Activated CD8-positive, alpha-beta T cell treated with anti-CD3 and anti-CD28 coated beads for 36 hours (primary cell): ENCODE measurements around the gene CENPT. TPM values are rescaled to one million over a fixed set of nuclear protein-coding genes. Genes with fewer than 3 reads are reported as not detected.

ENCODE experiments used
- ATAC-seq: fragments of 200-7000 bp; cut with Tn5 transposase; one replicate; pipeline ENCODE4 v1.10.0; 2021; ENCODE audit warnings: mild to moderate bottlenecking, moderate library complexity
- CTCF ChIA-PET: fragments of 350-600 bp; sonication (Branson Sonifier 250); formaldehyde crosslinking; loops from one replicate; lab custom pipeline; 2021; ENCODE audit warnings: antibody characterized with exemption; lab: Charles Lee
- POLR2A ChIA-PET: fragments of 350-600 bp; sonication (Branson Sonifier 250); formaldehyde crosslinking; loops from one replicate; lab custom pipeline; 2021; ENCODE audit warnings: antibody characterized with exemption; lab: Charles Lee
- DNase-seq: peaks from one replicate; pipeline ENCODE4 v3.0.0-alpha.2; 2020
- H3K27ac Mint-ChIP-seq: one replicate; pipeline ENCODE4 v1.8.0; 2021; ENCODE audit warnings: mild to moderate bottlenecking, mixed read lengths
- H3K27me3 Mint-ChIP-seq: one replicate; pipeline ENCODE4 v1.8.0; 2021; ENCODE audit warnings: mixed read lengths
- H3K36me3 Mint-ChIP-seq: one replicate; pipeline ENCODE4 v1.8.0; 2021; ENCODE audit warnings: low read depth, mixed read lengths
- H3K4me1 Mint-ChIP-seq: one replicate; pipeline ENCODE4 v1.8.0; 2021; ENCODE audit warnings: low read depth, mixed read lengths
- H3K4me3 Mint-ChIP-seq: one replicate; pipeline ENCODE4 v1.8.0; 2021; ENCODE audit warnings: mild to moderate bottlenecking, moderate library complexity, mixed read lengths
- H3K9me3 Mint-ChIP-seq: one replicate; pipeline ENCODE4 v1.8.0; 2021; ENCODE audit warnings: mixed read lengths
- intact Hi-C: fragments of 100-400 bp; cut with micrococcal nuclease; formaldehyde crosslinking; loops from one replicate; pipeline ENCODE4 v1.10.0; 2022
- total RNA-seq, 2 experiments: library from RNA; stranded (reverse); gene quantifications; one replicate each; pipeline ENCODE4 v1.2.3, GENCODE V29; 2021
- TF ChIP-seq, protein P1 (sequence below): fragments of 200-600 bp; IDR thresholded peaks from one replicate; pipeline ENCODE4 v1.8.0; 2022; ENCODE audit warnings: antibody characterized with exemption, mild to moderate bottlenecking

Gene CENPT
- total RNA-seq, 2 experiments from 2014 or later: 40.4 to 42.2 TPM

DNA sequence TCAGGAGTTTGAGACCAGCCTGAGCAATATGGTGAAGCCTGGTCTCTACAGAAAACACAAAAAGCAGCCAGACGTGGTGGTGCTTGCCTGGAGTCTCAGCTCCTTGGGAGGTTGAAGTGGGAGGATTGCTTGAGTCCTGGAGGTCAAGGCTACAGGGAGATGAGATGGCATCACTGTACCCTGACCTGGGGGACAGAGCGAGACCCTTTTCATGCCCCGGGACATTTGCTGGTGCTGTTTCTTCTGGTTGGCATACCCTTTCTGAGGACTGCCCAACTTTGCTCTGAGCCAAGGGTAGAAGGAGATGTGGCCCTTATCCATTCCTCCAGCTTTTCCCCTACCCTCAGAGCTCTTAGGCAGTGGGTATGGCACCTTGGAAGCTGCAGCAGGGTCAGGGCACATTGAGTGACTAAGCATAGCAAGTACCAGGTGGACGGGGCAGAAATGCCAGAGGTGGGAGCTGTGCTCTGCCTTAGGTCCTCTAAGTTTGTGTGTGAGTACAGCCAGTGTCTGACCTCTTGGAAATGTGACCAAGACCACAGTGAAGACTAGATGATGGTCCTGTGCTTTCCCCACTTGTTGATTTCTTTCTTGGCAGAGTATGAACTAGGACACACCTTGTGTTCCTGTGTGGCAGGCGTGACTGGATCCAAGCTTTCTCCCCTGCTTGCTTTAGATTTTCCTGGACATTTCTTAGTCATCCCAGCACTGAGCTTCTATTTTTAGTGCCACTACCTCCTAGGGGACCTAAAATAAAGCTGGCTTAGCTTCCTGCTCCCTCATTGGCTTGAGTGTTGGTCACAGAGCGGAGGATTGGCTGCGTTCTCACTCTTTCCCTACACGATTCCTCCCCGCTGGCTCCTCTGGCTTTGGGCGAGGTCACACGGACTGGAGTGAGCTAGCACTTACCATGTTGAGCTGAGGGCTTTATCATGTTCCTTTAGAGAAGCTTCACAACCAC lies 15.4 kb upstream of the CENPT start:
- TF ChIP-seq, protein P1, sequence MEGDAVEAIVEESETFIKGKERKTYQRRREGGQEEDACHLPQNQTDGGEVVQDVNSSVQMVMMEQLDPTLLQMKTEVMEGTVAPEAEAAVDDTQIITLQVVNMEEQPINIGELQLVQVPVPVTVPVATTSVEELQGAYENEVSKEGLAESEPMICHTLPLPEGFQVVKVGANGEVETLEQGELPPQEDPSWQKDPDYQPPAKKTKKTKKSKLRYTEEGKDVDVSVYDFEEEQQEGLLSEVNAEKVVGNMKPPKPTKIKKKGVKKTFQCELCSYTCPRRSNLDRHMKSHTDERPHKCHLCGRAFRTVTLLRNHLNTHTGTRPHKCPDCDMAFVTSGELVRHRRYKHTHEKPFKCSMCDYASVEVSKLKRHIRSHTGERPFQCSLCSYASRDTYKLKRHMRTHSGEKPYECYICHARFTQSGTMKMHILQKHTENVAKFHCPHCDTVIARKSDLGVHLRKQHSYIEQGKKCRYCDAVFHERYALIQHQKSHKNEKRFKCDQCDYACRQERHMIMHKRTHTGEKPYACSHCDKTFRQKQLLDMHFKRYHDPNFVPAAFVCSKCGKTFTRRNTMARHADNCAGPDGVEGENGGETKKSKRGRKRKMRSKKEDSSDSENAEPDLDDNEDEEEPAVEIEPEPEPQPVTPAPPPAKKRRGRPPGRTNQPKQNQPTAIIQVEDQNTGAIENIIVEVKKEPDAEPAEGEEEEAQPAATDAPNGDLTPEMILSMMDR: no peak
- Mint-ChIP-seq H3K9me3 (no peaks in the 10 kb centered on the region), H3K36me3 (peaks cover 21% of the 10 kb centered on the region), H3K27me3 (no peaks in the 10 kb centered on the region), H3K4me3 (no peak overlapping the region), H3K4me1 (peaks cover 4% of the 10 kb centered on the region), H3K27ac (no peak overlapping the region)
- no peak for ATAC-seq
- POLR2A ChIA-PET: interaction anchor here (0.7 to 2.8 kb wide), 8 partner anchors 9 to 72 kb away, joined by 3 to 11 read pairs (median 4); partner anchors contain the start of genes CENPT, EDC4 and NUTF2
- CTCF ChIA-PET: interaction anchor here (0.7 to 3.9 kb wide), 3 partner anchors 20 to 79 kb away, joined by 3 to 21 read pairs (median 16); partner anchors contain the start of gene NRN1L
- intact Hi-C loops: no loop called here
- no peak for DNase-seq

DNA sequence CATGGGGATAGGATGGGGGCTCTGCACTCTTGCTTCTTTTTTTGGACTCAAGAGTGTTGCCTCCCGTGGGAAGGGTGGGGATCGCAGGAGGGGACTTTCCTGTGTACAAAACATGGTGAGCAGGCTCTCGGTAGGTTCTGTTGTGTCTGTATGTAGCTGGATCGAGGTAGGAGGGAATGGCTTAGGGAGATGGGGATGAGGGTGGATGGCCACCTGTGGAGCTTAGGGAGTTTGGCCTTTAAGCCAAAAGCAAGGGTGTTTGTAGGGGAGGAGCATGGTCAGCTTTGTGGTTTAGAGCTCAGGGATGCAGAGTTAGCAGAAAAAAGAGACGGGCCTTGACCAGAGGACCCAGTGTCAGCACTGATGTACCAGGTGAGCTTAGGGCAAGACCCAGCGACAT lies 14.4 kb upstream of the CENPT start:
- ChIA-PET POLR2A (interaction anchor here (0.5 to 2.8 kb wide), 6 partner anchors 10 to 167 kb away, joined by 3 to 11 read pairs (median 5); partner anchors contain the start of genes CENPT, EDC4 and NUTF2), CTCF (interaction anchor here (0.9 to 3.9 kb wide), 4 partner anchors 9 to 46 kb away, joined by 3 to 21 read pairs (median 10); partner anchors contain the start of gene NRN1L)
- ATAC-seq (no peak), DNase-seq (no peak)
- Mint-ChIP-seq H3K4me1 (peaks cover 13% of the 10 kb centered on the region), H3K27ac (peak overlapping the region; percentile 41), H3K27me3 (no peaks in the 10 kb centered on the region), H3K36me3 (peaks cover 19% of the 10 kb centered on the region), H3K9me3 (no peaks in the 10 kb centered on the region), H3K4me3 (no peak overlapping the region)
- intact Hi-C loops: no loop called here
- TF ChIP-seq, protein P1: no peak

DNA sequence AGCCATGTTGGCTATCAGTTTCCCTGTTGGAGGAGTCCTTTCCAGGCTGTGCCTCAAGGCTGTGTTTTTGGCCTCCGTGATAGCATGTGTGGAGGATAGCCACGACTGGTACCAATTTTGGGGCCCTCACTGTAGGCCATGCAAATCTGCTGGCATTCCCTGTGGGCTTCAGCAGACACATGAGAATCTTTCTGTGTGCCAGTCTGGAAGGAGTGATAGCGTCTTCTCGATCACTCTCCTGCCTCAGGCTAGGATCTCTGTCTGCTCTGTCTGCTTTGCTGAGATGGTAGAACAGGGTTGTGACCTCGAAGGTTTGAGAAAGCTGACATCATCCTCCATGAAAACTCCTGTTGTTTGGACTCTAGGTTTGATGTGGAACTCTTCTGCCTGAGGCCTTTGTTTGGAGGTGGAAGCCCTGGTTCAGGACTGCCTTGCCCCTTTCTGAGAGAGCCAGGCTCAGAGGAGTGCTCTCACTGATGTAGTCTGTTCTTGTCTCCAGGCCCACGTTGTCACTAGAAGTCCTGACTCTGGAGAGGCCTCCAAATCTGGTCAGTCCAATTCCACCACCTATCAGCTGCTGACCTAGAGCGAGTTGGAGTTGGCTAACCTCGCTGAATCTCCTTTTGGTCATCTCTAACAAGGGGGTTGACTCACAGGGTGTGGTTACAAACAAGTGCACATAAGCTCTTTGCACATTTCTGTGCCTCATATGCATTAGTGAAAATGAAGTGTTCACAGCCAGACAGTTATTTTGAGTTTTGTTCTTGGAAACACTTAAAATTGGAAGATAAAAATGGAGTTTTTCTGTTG lies 13.3 kb upstream of the CENPT start:
- ChIA-PET CTCF (interaction anchor here (0.9 to 1.5 kb wide), 4 partner anchors 23 to 339 kb away, joined by 3 to 6 read pairs (median 4); partner anchors contain the start of gene NRN1L), POLR2A (interaction anchor here (0.9 to 1.1 kb wide), 2 partner anchors 13 to 75 kb away, joined by 3 to 4 read pairs; partner anchors contain the start of gene PSMB10)
- TF ChIP-seq, protein P1: no peak
- ATAC-seq: no peak
- Mint-ChIP-seq H3K4me3 (no peak overlapping the region), H3K36me3 (peaks cover 15% of the 10 kb centered on the region), H3K27ac (no peak overlapping the region), H3K27me3 (no peaks in the 10 kb centered on the region), H3K9me3 (no peaks in the 10 kb centered on the region), H3K4me1 (peaks cover 16% of the 10 kb centered on the region)
- intact Hi-C loops: no loop called here
- no peak for DNase-seq

DNA sequence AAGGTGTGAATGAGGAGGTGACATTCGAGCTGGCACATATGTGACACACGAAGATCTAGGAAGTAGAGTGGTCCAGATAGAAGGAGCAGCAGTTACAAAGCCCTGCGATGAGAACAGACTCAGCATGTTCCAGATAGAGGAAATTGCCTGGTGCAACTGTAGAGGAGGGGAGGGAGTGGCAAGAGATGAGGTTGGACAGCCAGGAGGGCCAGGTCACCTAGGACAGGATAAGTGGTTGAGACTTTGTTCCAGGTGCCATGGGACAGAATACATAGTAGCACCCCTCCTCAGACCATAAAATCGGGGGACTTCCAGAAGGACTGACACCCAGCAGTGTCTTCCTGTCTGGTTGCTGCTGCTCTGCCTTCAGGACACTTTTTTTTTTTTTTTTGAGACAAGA lies 11.0 kb upstream of the CENPT start:
- Mint-ChIP-seq H3K36me3 (peaks cover 13% of the 10 kb centered on the region), H3K27me3 (no peaks in the 10 kb centered on the region), H3K4me1 (peaks cover 23% of the 10 kb centered on the region), H3K4me3 (no peak overlapping the region), H3K27ac (peak overlapping the region; percentile 43), H3K9me3 (no peaks in the 10 kb centered on the region)
- CTCF ChIA-PET: interaction anchor here (0.9 kb wide), 1 partner anchor 42 kb away, joined by 4 read pairs; no protein-coding TSS in a partner anchor
- POLR2A ChIA-PET: interaction anchor here (1.3 kb wide), 1 partner anchor 11 kb away, joined by 4 read pairs; the partner anchor contains the start of gene CENPT
- no peak for ATAC-seq
- DNase-seq: no peak
- intact Hi-C loops: no loop called here
- TF ChIP-seq, protein P1: no peak
